ENCODE results near the gene MYO10.
A peak's percentile ranks its signal among the peaks of the same experiment; 100 is the strongest.

Gene MYO10

GRCh38 chr5:16943846-16944678 is 8.0 kb upstream of the MYO10 start:
- no peak overlapping the region for H3K27ac ChIP-seq

GRCh38 chr5:16937503-16938161 is 1.5 kb upstream of the MYO10 start:
- DNase-seq (ENCODE audit: low spot score): no peak
- no peak overlapping the region for H3K4me3 ChIP-seq
- no peak overlapping the region for H3K27ac ChIP-seq
- no peak for TF ChIP-seq CTCF (IDR thresholded peaks at IDR 0.05)

More at GRCh38 chr5:16943846-16944678, 8.0 kb upstream of the MYO10 start:
- no peak overlapping the region for H3K4me3 ChIP-seq
- TF ChIP-seq CTCF (IDR thresholded peaks at IDR 0.05): no peak
- no peak for DNase-seq (ENCODE audit: low spot score)

- TF ChIP-seq CTCF (IDR thresholded peaks at IDR 0.05): no peak
- peak overlapping the region; percentile 92 for H3K4me3 ChIP-seq
- no peak overlapping the region for H3K27ac ChIP-seq
- DNase-seq (ENCODE audit: low spot score): no peak
These were observed 926 bp upstream of the MYO10 start for GRCh38 chr5:16936989-16937438.

- H3K27ac ChIP-seq: peak overlapping the region; percentile 41 to 79
- no peak for TF ChIP-seq CTCF (IDR thresholded peaks at IDR 0.05)
- peak; percentile 82 for DNase-seq (ENCODE audit: low spot score)
- peak overlapping the region; percentile 92 for H3K4me3 ChIP-seq
These were observed 598 bp downstream of the MYO10 start for GRCh38 chr5:16935231-16936149.

GRCh38 chr5:16934677-16935153 is 1.4 kb downstream of the MYO10 start:
- Histone ChIP-seq H3K27ac (no peak overlapping the region), H3K4me3 (peak overlapping the region; percentile 92)
- TF ChIP-seq CTCF (IDR thresholded peaks at IDR 0.05): no peak
- no peak for DNase-seq (ENCODE audit: low spot score)

GRCh38 chr5:16934123-16934522 is 2.0 kb downstream of the MYO10 start:
- Histone ChIP-seq H3K27ac (no peak overlapping the region), H3K4me3 (peak overlapping the region; percentile 92)
- DNase-seq (ENCODE audit: low spot score): no peak
- TF ChIP-seq CTCF (IDR thresholded peaks at IDR 0.05): peak; percentile 18
